Measurements from ENCODE around the gene ZMIZ2.
"Not testable (repeated sequence)": the region's sequence is repeated elsewhere in the genome, so short reads cannot be mapped to it uniquely, and the experiment has no call there.

The ZMIZ2 gene

GRCh38 chr7:44727937-44728262 is 20.7 kb upstream of the ZMIZ2 start:
- DNase-seq (ENCODE audit: low read depth, low spot score), result no peak

DNA sequence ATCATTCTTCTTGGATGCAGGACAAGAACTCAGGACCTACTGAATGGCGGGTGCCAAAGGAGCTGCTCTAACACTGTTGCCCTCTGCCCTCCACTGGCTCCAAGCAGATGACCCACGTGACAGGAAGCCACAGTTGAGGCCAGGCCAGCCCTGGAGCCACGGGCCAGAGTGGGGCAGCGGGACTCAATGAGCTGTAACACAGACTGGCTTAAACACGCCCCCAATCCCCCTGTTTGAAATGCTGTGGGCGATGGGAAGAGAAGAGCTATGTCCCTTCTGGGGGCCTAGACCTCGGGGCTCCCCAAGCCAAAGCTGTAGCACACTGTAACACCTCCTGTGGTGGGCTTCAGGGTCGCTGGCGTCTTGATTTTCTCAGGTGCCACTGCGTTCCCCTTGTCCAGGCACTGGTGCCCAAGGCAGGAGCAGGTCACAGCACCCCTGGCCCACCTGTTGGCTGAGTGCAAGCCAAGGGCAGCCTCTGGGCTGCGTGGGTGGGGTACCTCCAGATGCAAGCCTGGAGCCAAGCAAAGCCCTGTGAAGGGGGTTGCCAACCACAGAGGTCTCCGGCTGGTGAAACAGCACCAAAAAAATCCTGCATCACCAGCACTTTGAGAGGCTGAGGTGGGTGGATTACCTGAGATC is 18.6 kb upstream of the ZMIZ2 start:
- no peak for DNase-seq (ENCODE audit: low read depth, low spot score)

DNA sequence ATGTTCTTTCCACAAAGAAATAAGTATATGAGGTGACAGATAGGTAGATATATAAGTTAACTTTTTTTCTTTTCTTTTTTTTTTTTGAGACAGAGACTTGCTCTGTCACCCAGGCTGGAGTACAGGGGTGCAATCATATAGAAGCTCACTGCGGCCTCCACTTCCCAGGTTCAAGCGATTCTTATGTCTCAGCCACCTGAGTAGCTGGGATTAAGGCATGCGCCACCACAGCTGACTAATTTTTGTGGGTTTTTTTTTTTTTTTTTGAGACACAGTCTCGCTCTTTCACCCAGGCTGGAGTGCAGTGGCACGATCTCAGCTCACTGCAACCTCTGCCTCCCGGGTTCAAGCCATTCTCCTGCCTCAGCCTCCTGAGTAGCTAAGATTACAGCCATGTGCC is 15.7 kb upstream of the ZMIZ2 start:
- DNase-seq (ENCODE audit: low read depth, low spot score), result not testable (repeated sequence)

DNA sequence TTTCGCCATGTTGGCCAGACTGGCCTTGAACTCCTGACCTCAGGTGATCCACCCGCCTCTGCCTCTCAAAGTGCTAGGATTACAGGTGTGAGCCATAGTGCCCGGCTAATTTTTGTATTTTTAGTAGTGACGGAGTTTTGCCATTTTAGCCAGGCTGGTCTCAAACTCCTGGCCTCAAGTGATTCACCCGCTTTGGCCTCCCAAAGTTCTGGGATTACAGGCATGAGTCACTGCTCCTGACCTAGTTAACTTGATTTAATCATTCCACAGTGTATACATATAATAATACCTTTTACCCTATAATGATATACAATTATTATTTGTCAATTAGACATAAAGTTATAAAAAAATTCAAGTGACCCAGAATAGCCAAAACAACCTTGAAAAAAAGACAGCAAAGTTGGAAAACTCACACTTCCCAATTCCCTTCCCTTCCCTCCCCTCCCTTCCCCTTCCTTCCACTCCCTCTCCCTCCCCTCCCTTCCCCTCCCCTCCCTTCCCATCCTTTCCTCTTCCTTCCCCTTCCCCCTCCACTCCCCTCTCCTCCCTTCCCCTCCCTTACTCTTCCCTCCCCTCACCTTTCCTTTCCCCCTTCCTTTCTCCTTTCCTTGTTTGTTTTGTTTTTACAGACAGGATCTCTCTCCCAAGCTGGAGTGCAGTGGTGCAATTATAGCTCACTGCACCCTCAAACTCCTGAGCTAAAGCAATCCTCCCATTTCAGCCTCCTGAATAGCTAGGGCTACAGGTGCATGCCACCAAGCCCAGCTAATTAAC is 14.8 kb upstream of the ZMIZ2 start:
- DNase-seq (ENCODE audit: low read depth, low spot score), result no peak

- DNase-seq (ENCODE audit: low read depth, low spot score), result peak; percentile 56
These were observed 13.1 kb upstream of the ZMIZ2 start for GRCh38 chr7:44735403-44736165.

DNA sequence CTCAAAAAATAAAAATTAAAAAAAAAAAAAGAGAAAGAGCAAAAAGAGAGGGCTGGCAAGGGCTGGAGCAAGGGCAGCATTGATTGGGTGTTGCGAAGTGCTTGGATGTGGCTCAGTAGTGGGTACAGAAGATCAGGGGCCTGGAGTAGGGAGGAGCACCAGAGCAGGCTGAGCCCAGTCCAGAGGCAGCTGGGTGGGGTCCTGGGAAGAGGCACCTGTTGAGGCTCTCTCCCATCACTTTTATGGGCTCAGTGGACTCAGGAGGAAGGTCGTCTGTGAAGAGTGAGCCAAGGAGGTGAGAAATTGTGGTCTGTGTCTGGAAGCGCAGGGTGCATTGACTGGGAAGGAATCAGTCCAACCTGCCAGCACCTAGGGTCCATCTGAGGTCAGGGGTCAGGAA is 11.8 kb upstream of the ZMIZ2 start:
- DNase-seq (ENCODE audit: low read depth, low spot score), result no peak

DNA sequence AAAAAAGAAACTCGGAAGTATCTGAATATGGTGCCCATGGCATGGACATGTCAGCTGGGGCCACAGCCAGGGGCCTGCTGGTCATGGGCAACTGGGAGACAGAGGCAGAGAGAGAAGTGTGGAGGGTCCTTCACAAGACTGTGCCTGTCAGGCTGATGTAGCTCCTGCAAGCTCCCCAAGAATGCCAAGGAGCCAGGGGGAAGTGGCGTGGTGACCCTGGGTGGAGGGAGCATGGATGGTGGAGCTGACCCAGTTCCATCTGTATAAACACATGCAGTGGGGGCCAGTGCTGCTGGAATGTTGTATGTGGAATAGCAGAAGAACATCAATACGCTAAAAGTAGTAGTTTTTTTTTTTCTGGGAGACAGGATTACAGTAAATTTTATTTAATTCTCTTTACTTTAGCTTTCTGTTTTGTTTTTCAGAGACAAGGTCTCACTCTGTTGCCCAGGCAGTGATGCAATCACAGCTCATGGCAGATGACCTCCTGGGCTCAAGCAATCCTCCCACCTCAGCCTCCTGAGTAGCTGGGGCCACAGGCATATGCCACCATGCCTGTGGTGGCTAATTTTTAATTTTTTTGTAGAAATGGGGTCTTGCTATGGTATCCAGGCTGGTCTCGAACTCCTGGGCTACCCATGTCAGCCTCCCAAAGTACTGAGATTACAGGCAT is 10.5 kb upstream of the ZMIZ2 start:
- no peak for DNase-seq (ENCODE audit: low read depth, low spot score)

DNA sequence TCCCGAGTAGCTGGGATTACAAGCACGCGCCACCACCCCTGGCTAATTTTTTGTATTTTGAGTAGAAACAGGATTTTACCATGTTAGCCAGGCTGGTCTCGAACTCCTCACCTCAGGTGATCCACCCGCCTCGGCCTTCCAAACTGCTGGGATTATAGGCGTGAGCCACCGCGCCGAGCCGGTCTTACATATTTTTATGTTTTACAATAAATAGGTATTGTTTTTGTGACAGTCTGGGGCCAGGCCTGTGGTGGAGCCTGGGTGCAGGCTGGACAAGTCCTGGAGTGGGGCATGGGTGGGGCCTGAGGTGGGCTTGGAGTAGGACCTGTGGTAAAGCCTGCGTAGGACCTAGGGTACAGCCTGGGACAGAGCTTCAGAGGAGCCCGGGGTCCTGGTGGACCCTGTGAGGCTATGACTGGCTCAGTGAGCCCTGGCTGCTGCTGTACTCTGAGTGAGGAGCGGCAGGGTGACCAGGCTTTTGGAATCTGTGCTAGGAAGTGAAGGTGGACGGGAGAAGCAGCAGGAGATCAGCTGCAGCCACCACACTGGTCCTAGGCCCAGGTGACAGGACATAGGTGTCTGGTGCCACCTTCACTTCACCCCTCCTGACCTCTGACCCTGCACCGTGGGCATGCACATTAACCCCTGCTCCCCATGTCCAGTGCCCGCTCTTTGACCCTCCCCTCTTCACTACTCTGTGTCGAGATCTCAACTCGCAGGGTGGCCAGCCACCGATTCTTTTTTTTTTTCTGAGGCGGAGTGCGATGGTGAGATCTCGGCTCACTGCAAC is 9.6 kb upstream of the ZMIZ2 start:
- DNase-seq (ENCODE audit: low read depth, low spot score), result no peak

DNA sequence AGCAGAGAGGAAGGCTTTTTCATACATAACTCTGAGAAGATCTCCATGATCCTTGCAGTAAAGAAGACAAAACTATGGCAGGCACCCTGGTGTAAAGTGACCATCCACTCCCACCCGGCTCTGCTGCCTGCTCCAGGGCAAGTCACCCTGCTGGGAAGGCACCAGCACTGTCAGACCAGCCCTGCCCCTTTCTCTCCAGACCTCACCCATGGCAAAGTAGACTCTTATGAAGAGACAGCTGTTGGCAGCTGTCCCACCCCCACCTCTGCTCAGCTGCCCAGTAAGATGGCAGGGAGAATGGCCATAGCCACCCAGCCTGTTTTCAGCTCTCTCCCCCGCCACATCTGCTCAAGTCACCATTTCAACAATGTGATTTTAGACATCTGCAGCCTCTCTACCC is 8.6 kb upstream of the ZMIZ2 start:
- no peak for DNase-seq (ENCODE audit: low read depth, low spot score)

DNA sequence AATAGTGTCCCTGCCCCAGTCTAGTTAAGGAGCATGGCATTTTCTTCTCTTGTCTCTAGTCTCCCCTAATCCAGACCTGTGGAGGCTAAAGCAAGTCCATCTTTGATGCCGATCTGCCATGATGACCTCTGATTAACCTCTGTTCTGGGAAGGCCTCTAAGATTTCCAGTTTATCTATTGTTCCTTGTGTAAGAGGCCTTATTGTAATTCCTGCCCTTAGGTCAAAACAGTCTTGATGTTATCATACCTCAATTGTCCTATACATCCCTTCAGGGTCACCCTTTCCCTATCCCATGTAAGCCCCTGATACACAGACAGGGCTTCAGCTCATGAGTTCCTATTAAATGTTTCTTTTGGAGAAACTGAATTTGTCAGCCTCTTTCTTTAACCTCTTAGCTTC is 4.9 kb upstream of the ZMIZ2 start:
- no peak for DNase-seq (ENCODE audit: low read depth, low spot score)

- no peak for DNase-seq (ENCODE audit: low read depth, low spot score)
These were observed 493 bp downstream of the ZMIZ2 start for GRCh38 chr7:44748948-44749731.

DNA sequence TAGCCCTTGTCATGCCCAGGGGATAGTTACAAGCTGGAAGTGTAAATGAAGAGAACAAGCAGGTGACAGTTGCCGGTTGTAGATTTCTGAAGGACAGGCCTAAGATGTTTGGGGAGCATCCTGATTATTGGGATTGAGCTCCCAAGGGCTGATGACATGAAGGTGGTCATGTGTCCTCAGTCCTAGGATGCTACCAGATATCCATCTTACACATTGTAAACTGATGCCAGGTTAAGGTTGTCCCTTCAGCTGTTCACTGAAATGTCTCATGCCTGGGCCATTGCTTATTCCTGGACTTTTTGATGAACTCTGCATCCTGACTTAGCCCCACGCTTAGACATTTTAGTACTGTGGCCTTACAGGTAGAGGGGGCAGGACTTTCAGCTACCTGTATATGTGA is 1.3 kb downstream of the ZMIZ2 start:
- DNase-seq (ENCODE audit: low read depth, low spot score), result no peak

- DNase-seq (ENCODE audit: low read depth, low spot score), result no peak
These were observed 1.8 kb downstream of the ZMIZ2 start for GRCh38 chr7:44750424-44750823.

DNA sequence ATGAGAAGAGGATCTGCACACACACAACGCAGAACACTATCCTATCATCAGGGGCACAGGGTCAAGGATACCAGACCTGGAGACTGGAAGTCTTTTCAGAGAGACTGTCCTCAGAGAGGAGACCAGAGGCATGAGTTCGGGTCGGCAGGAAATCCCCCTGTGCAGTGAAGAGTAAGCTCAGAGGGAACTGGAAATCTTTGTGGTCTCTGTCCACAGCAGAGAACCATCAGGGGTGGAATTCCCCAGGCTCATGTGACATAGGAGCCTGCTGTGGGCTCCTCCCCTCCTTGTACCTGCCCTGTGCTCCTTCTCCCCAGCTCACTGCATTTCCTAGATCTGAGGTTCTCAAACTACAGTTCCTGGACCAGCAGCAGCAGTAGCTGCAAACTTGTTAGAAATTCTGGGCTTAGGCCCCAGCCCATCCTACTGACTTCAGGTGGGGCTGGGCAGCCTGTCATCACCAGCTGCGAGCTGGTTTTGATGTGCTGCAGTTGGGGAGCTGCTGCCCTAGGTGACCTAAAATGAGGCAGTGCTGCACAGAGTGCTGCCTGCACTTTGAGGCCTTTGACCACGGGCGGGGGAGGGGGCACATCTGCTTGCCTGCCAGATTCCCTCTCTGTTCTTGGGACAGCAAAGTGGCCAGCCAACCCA is 2.4 kb downstream of the ZMIZ2 start:
- no peak for DNase-seq (ENCODE audit: low read depth, low spot score)

GRCh38 chr7:44752822-44753221 is 4.2 kb downstream of the ZMIZ2 start:
- DNase-seq (ENCODE audit: low read depth, low spot score), result no peak

- no peak for DNase-seq (ENCODE audit: low read depth, low spot score)
These were observed 6.4 kb downstream of the ZMIZ2 start for GRCh38 chr7:44754802-44755697.

DNA sequence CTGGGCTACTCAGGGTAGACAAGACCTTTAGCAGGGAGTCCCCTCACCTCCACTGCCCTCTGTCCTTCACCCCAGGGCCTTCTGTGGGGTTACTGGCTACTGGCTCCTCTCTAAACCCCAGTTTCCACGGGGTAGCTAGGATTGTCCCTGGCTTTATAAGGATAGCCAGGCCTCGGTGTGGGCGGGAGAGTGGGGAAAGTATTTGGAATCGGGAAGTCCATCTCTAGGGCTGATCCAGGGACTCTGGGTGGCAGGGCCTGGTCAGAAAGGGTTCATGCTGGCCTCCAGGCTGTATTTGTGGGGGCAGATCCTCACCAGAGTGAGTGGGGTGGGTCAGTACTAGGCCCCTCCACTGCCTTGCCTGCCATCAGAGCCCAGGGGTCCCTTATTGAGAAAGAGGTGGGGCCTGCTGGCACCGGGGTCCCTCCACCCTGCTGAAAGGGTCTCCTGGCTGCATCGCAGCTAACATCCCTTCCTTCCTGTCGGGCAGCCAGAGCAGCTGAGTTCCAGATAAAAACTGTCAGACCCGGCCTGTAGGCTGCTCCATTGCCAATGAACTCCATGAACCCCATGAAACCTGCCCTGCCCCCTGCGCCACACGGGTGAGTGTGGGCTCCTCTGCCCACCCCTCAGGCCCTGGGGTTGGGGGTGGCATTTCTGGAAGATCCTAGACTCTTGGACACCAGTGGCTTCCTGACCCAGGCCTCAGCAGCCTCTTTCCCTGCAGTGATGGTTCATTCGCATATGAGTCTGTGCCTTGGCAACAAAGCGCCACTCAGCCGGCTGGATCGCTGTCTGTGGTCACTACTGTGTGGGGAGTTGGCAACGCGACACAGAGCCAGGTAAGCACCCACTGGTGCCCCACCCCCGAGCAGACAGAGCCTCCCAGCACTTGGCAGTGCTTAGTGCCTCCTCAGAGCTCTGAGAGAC is 7.3 kb downstream of the ZMIZ2 start:
- no peak for DNase-seq (ENCODE audit: low read depth, low spot score)

DNA sequence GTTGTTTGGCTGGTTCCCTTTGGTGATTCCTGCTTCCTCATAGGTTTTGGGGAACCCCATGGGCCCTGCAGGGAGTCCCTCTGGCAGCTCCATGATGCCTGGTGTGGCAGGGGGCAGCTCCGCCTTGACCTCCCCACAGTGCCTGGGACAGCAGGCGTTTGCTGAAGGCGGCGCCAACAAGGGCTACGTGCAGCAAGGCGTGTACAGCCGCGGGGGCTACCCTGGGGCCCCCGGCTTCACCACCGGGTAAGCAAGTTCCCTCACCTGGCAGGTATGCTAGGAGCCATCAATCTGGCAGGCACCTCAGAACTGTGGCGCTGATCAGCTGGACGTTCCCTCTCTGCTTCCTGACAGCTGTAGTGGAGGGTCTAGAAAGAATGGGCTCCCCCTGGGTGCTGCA is 8.3 kb downstream of the ZMIZ2 start:
- DNase-seq (ENCODE audit: low read depth, low spot score), result no peak

Data from brain pericyte (primary cell).